ENCODE measurements around the gene FUT9. TPM values are rescaled to one million over a fixed set of nuclear protein-coding genes. Genes with fewer than 3 reads are reported as not detected.

The FUT9 gene
- under 1 TPM in 1 of 2 donors, not detected in 1; under 0.01 TPM for total RNA-seq
- long read RNA-seq, donor 1: 0 reads
- long read RNA-seq, donor 2: 0 reads

DNA sequence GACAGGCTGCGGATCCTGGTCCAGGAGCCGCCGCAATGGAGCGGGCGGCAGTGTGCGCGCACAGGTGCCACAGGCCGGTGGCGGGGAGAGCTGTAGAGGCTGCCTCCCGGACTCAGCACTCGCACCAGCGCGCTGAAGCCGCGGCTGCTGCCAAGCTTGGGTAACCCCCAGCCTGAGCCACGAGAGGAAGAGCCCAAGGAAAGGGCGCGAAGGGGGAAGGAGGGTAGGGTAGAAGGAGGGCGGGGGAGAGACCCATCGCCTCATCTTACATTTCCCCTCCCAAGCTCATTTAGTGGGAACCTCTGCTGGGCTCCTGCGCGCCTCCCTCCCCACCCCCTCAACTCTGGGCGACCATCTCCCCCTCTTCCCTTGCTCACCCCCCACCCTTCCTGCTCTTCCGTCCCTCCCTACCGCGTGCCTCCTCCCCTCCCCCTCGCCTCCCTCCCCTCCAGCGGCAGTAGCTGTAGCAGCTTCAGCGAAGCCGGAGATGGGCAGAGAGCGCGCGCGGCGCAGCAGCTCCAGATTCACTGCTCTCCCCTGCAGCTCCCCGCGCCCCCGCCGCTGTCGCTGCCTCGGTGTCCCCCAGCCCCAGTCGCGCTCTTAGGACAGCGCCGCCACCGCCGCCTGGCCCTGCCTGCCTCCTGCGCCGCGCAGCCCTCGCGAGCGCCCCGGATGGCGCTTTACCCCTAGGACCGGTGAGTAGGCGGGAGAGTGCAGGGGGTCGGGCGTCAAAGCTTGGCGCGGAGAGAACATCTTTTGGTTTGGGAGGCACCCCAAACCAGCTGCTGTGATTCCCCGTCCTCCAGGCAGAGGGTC, at the start of gene FUT9:
FUT9 (plus strand) TSS at position 457 of the 816 bp plus-strand sequence. CDS start 187,182 bp downstream, outside the sequence.
- peak; percentile 73 for DNase-seq (ENCODE audit: low spot score)
- intact Hi-C loops (cut with DNase I): no loop called here

DNA sequence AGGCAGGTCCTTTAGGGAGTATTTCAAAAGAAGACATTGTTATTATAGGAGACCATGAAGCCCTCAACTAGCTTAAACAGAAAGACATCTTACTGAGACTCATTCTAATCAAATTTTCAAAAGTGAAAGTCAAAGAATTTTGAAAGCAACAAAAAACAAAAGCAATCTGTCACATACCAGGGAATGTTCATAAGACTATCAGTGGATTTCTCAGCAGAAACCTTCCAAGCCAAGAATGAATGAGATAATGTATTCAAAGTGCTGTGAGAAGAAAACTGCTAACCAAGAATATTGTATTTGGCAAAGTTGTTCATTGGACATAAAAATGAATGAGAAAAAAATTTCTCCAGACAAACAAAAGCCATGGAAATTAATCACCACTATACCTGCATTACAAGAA, 48.2 kb upstream of the FUT9 start:
- DNase-seq (ENCODE audit: low spot score): no peak
- intact Hi-C loops (cut with DNase I): no loop called here

DNA sequence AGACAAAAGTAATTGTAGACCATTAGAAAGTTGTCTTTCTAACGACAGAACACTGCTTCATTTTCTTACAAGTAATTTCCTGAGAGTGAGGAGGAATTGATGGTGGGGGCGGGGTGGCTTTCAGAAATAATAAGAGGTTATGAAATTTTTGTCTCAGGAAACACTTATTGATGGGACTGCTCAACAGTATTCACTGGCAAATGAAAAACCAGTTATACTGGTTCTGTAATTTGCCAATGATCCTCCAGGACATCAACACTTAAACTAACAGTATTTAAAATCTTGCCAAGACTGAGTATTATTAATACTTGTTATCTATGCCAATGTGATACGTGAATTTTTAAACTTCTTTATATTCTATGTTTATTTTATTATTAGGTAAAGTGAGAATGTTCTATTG, 41.8 kb upstream of the FUT9 start:
- DNase-seq (ENCODE audit: low spot score): no peak
- intact Hi-C loops (cut with DNase I): no loop called here

DNA sequence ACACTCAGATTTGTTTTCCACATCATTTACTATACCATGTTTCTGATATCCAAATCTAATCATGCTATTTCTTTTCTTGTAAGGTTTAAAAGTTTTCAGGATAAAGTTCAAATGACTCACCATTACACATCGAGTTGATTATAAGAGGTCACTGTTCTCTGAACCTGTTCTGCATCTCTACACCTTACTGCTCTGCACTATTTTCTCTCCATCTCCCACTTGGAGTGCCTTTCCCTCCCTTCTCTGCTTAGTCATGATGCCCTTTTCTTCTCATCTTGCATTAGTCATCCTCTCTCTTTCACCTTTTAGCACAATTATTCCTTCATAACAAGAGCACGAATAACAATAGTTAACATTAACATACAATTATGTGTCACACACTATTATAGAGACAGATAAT, 37.5 kb upstream of the FUT9 start:
- intact Hi-C loops (cut with DNase I): no loop called here
- DNase-seq (ENCODE audit: low spot score): no peak

DNA sequence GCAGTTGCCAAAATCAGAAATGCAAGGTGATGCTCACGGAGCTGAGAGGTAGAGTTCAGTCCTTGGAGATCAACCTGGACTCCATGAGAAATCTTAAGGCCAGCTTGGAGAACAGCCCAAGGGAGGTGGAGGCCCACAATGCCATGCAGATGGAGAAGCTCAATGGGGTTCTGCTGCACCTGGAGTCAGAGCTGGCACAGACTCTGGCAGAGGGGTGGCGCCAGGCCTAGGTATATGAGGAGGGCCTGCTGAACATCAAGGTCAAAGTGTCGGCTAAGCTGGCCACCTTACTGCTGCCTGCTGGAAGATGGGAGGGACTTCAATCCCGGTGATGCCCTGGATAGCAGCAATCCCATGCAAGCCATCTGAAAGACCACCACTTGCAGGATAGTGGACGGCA, 23.9 kb upstream of the FUT9 start:
- intact Hi-C loops (cut with DNase I): no loop called here
- DNase-seq (ENCODE audit: low spot score): no peak

DNA sequence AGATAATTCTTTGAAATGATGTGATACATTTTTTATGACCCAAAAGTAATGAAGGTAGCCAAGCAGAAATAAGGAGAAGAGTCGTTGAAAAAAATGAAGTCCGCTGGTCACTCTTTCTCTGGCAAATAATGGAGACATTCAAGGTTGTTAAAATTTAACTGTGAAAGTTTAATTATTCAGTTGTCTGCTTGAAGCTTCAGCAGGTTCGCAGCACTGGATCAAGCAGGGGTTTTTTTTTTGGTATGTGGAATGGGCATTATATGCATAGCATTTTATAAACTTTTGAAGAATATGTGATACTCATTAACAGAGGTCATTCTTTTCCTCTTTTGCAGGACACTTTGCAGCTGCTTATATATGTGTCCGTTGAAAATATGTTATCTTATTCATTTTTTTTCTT, 21.6 kb upstream of the FUT9 start:
- intact Hi-C loops (cut with DNase I): no loop called here
- no peak for DNase-seq (ENCODE audit: low spot score)

DNA sequence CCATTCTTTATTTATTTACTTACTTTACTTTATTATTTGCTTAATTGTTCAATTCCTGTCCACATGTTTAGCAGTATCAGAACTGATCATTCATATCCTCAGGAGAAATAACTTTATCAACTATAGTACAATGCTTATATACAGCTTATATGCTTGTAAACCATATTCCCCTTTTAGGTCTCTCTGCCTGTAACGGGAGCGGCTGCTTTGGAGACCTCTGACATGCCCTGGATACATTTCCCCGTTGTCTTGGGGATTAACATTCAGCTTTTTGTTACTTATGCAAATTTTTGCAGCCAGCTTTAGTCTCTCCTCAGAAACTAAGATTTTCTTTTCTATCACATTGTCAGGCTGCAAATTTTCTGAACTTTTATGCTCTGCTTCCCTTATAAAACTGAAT, 17.6 kb upstream of the FUT9 start:
- no peak for DNase-seq (ENCODE audit: low spot score)
- intact Hi-C loops (cut with DNase I): no loop called here

DNA sequence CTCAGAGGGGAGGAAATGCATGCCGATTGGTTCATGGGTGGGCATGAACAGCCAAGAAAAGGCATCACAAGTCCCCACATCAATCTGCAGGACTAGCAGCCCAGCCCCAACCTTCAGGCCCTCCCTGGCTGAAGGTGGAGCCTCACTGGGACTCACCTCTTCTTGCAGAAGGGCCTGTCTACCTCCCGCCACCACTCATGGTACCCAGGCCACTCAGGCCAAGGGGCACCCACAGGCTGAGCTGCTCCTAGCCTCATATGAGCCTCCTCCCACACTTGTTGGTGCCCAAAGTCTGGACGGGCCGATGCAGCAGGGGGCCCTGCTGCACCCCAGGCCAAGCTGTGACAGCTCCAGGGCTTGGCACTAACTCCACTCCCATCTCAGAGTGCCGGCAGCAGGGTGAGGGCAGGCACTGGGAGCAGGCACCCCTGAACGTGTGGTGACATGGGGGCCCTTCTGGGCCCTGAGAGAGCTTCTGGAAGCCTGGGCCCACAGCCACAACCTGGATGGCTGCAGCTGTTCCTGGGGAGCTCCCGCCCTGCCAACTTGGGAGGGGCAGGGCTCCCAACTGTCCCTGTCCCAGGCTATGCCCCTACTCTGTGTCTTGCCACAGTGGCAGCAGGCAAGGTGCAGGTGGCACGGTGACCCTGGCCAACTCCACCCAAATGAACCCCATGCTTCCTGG, 13.7 kb upstream of the FUT9 start:
- DNase-seq (ENCODE audit: low spot score): peak; percentile 37
- intact Hi-C loops (cut with DNase I): no loop called here

DNA sequence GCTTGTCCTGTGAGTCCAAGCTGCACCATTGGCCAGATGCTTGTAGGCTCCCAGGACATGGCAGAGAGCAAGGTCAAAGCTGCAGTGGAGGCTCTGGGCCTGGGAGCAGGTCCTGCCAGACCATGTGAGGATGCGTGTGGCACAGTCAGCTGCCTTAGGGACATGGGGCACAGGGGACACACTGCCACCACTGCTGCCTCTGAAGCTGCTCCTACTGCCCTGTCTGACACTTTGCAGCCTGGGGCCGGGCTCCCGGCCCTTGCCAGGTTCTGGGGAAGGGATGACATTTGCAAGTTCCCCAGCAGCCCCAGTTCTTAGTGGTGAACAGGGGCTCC, 13.2 kb upstream of the FUT9 start:
- intact Hi-C loops (cut with DNase I): no loop called here
- peak; percentile 47 for DNase-seq (ENCODE audit: low spot score)

DNA sequence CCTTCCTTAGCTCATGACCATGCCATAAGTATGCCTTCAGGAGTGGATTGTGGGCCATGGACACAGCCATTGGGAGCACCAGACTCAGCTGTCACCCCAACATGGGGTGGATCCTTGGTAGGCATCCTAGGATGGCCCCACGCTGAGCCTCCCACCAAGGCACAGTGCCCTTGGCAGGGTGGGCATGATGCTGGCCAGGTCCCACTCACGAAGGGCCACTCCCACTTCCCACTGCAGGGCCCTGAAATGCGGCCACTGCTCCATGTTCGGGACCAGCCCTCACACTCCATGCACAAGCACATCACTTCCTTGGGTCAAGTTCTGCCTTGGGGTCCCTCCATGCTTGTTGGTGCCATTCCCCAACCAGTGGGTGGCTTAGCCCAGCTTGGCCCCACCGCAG, 12.9 kb upstream of the FUT9 start:
- intact Hi-C loops (cut with DNase I): no loop called here
- peak; percentile 69 for DNase-seq (ENCODE audit: low spot score)

DNA sequence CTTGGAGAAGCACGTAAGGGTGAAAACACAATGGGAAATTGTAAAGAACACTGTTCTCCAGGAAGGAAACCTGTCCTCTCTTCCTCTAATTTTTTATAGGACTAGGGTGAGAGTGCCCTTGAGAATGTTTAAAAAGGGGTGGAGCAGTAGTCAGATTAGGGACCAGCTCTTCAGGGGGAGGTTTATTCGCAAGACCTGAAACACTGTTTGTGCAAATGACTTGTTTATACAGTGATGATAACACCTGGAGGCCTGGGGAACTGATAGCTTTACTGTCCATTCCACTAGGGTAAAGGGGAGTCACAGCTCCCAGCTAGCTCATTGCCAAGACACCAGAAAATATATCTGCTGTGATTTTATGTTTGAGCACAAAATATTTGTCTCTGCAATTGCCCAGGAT, 8.1 kb upstream of the FUT9 start:
- DNase-seq (ENCODE audit: low spot score): no peak
- intact Hi-C loops (cut with DNase I): no loop called here

DNA sequence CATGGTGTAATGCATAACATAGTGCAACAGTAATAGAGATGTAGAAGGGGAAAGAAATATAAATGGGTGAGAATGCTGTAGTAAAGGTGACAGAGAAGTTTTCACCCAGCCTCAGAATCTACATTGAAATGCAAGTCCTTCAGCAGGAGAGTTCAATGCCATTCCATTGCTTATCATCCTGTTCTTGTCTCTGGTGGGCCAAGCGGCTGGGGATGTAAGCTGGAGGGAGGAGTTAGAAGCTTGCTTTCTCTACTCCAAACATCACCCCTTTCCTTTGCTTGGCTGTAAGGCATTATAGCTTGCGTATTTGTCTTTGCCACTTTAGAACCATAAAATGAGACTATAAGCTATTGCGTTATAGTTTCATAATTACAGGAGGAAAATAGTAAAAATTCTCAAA, 2.2 kb upstream of the FUT9 start:
- no peak for DNase-seq (ENCODE audit: low spot score)
- intact Hi-C loops (cut with DNase I): no loop called here

DNA sequence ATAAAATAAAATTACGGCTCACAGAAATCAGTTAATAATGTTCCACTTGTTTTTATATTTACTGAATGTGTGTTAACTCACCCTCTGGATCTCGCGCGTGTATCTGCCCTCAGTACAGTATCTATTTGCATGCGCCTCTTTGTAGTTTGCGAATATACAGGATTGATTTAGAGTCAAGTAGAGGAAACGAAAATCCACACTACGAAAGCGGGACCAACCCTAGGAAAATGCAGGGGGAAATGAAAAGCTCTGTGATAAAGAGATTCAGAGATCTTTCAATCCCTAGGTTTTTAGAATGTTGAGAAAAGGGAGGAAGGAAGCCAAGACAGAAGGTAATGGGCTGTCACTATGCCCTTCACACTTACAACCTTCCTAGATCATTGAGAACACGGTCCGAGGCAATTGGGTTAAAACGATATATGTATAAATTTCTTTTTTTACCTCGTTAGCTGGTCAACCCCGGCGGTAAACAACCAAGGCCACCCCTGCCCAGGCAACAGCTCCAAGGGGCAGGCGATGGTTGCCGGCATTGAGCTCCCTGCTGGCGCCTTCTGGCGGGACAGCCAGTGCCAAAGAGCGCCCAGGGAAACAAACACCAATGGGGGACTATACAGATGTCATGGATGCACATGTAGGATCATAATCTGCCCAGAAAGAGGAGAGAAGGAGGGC, 792 bp upstream of the FUT9 start:
- intact Hi-C loops (cut with DNase I): no loop called here
- peak; percentile 64 for DNase-seq (ENCODE audit: low spot score)

DNA sequence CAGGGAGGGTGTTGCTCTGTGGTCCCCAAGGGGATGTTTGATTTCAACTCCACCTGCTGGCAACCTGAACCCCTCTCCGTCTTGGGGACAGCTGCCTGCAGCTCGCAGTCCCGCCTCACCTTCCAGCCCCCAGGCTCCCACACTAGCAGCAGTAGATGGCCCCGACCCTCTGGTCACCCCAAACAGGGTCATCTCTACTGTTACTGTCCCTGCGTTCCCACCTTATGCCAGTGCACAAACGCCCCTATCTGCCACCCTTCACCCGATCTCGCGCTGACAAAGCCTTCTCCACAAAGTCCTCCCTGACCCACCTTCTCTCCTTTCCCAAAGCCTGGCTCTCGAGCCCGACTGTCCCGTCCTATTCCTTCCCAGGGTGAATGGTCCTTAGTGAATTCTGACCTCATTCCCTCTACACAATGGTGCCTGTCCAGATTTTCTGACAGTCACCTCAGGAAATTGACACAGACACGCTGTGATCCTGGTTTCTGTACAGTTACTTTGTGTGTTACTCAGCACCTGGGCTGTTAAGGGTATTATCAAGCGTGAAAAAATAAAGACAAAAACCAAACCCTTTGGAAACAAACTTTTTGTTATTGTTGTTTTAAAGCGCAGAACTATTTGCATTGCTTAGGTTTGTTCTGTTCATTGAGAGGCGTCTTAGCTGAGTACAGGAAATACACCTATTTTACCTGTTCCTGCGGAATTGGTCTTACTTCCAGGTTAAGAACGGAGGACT, 728 bp downstream of the FUT9 start:
- no peak for DNase-seq (ENCODE audit: low spot score)
- intact Hi-C loops (cut with DNase I): no loop called here

DNA sequence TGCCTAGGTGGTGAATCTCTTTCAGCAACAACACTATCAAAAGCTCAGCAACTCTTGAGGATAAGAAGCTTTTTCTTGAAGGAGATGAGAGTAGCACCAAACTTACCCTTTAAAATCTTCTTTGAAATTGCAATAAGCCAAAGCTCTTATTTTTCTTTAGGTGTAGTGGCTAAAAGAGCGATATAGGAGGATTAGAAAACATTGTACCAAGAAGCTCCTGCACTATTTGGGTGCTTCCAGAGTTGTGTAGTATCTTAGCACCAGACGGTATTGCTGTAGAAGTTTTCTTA, 1.2 kb downstream of the FUT9 start:
- no peak for DNase-seq (ENCODE audit: low spot score)
- intact Hi-C loops (cut with DNase I): no loop called here

DNA sequence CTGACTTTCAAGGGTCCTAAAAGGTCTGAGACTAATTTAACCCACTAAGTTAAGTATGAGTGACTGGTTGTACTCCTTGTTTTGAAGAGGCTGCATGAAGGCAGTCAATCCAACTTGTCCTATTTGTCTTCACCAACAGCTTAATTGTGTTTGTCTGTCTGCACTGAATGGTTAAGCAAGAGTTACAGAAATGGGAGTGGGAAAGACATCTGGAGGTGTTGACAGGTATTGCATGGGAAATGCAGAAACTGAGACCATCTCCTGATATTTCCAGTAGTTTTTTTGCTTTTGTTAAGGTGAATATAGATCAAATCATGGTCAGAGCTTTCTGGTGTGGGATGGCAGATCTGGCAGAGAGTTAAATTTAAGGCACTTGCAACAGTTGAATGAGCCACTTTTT, 6.5 kb downstream of the FUT9 start:
- intact Hi-C loops (cut with DNase I): no loop called here
- no peak for DNase-seq (ENCODE audit: low spot score)

DNA sequence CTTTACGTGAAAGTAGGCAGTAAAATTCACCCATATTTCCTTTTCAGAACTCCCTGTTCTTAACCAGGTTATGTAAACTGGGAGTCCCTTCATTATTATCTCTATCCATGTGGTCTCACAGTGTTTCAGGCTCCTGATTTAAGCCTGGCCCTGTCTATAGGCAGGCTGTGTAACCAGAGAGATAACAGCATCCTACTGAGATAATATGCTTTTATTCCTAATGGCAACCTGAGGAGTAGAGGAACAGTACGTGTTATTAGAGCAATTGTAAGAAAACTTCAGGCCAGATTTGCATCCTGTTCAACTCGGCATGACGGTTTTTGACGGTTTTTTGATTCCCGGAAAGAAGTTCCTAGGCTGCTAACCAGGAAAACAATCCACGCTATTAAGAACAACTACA, 16.9 kb downstream of the FUT9 start:
- DNase-seq (ENCODE audit: low spot score): no peak
- intact Hi-C loops (cut with DNase I): no loop called here

DNA sequence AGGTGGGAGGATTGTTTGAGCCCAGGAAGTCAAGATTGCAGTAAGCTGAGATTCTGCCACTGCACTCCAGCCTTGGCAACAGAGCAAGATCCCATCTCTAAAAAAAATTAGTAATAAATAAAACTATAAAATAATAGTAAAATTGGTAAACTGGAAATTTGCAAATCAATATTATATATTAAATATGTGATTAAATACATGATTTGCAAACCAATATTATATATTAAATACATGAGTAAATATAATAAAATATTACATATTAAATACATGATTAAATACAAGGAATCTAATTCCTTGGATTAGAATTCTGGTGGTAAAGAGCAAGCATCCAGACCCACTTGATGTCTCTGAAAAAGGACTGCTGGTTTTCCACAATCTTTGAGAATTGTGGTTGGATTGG, 35.8 kb downstream of the FUT9 start:
- intact Hi-C loops (cut with DNase I): no loop called here
- no peak for DNase-seq (ENCODE audit: low spot score)

DNA sequence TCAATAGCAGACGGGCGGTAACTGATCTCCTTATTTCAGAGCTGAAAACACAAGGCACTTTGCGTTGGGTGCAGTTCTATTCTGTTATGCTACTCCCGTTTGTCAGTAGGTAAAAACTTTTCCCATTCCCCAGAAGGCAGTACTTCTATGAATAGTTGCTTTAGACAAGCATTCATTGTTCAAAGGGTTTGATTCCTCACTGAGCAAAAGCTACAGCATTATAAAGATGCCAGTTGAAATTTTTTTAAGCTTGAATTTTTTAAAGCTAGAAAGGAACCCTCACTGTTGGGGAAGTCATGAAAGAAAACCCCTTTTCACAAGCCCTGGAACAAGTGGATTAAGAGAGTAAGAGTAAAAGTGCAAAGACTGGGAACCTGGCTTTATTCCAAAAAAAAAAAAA, 42.3 kb downstream of the FUT9 start:
- intact Hi-C loops (cut with DNase I): no loop called here
- DNase-seq (ENCODE audit: low spot score): no peak

DNA sequence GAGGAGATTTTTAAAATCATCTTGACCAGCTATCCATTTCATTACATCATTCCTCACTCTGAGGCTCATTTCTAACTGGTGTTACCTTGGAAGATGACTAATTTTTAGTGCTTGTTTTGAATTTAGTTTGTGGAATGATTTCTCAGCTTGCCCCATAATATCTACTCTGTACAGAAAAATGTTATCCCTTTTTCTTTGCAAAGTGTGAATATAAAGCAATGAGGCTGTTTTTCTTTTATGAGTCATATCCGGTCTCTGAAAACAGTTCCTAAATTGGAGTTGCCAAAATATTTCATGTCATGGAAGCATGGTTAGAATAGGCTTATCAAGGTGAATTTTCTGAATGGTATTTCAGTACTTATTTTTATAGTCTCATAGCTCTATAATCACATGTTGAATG, 43.8 kb downstream of the FUT9 start:
- intact Hi-C loops (cut with DNase I): no loop called here
- no peak for DNase-seq (ENCODE audit: low spot score)
